HEK293 (cell line): Measurements from ENCODE around the gene PRKCA.

ENCODE experiments used
- CTCF ChIA-PET: fragments of 350-600 bp; formaldehyde crosslinking; extraction: SDS; loops from one replicate; lab custom pipeline; 2021; ENCODE audit warnings: antibody characterized with exemption; lab: Yijun Ruan, JAX
- POLR2A ChIA-PET: fragments of 300-600 bp; formaldehyde crosslinking; extraction: SDS; loops from one replicate; lab custom pipeline; 2020; ENCODE audit warnings: antibody characterized with exemption, inconsistent platforms; lab: Yijun Ruan, JAX
- H3K27ac ChIP-seq: fragments of 200-500 bp; sonication (Bioruptor generic); 2 replicates; pipeline ENCODE4 v1.5.1; 2014; ENCODE audit warnings: low read depth, low read length, control low read depth, inconsistent platforms; ENCODE audit errors: extremely low read depth
- H3K36me3 ChIP-seq, 2 experiments: fragments of 200-500 bp in 1 of 2; sonication (Bioruptor generic) in 1 of 2; 1 replicate in 1 of 2; 2 replicates in 1 of 2; pipeline ENCODE4 v1.5.1; 2014 to 2017; ENCODE audit warnings: inconsistent platforms in 2 of 2, low read length in 2 of 2; ENCODE audit not compliant: control insufficient read depth in 2 of 2, insufficient read depth in 1 of 2
- H3K4me1 ChIP-seq: fragments of 200-500 bp; sonication (Bioruptor generic); 2 replicates; pipeline ENCODE4 v1.5.1; 2014; ENCODE audit warnings: mild to moderate bottlenecking, low read length, inconsistent platforms; ENCODE audit not compliant: control insufficient read depth, insufficient read depth
- H3K4me3 ChIP-seq: 2 replicates; pipeline ENCODE4 v1.5.1; 2011; ENCODE audit warnings: low read depth, mild to moderate bottlenecking, control low read depth, low read length, moderate library complexity
- H3K9me3 ChIP-seq: fragments of 200-500 bp; sonication (Bioruptor generic); 2 replicates; pipeline ENCODE4 v1.5.1; 2014; ENCODE audit warnings: low read depth, low read length, inconsistent platforms; ENCODE audit not compliant: control insufficient read depth, insufficient read depth
- CTCF ChIP-seq: fragments of 450-650 bp; formaldehyde crosslinking; IDR thresholded peaks from 2 replicates; pipeline ENCODE4 v1.5.1; 2016; ENCODE audit warnings: missing biosample characterization, missing genetic modification characterization
- HOXC10 ChIP-seq: sonication (generic); formaldehyde crosslinking; IDR thresholded peaks from 2 replicates; pipeline ENCODE4 v1.8.1; 2023; ENCODE audit warnings: mild to moderate bottlenecking, missing genetic modification reagents
- IKZF3 ChIP-seq: fragments of 450-650 bp; IDR thresholded peaks from 2 replicates; pipeline ENCODE4 v1.5.0; 2018; ENCODE audit warnings: missing biosample characterization, mild to moderate bottlenecking, missing genetic modification characterization, moderate library complexity
- KLF10 ChIP-seq: fragments of 450-650 bp; IDR thresholded peaks from 2 replicates; pipeline ENCODE4 v1.5.1; 2018; ENCODE audit warnings: missing biosample characterization, mild to moderate bottlenecking, missing genetic modification characterization
- KLF9 ChIP-seq: fragments of 450-650 bp; formaldehyde crosslinking; IDR thresholded peaks from 2 replicates; pipeline ENCODE4 v1.5.1; 2016; ENCODE audit warnings: missing biosample characterization, missing genetic modification characterization, low read depth
- MZF1 ChIP-seq: fragments of 450-650 bp; formaldehyde crosslinking; IDR thresholded peaks from 2 replicates; pipeline ENCODE4 v1.5.1; 2017; ENCODE audit warnings: missing biosample characterization, missing genetic modification characterization, borderline replicate concordance
- OVOL3 ChIP-seq: fragments of 450-650 bp; formaldehyde crosslinking; IDR thresholded peaks from 2 replicates; pipeline ENCODE4 v1.5.1; 2016; ENCODE audit warnings: missing biosample characterization, missing genetic modification characterization
- RBAK ChIP-seq: fragments of 450-650 bp; formaldehyde crosslinking; IDR thresholded peaks from 2 replicates; pipeline ENCODE4 v1.5.1; 2016; ENCODE audit warnings: missing biosample characterization, missing genetic modification characterization
- SETDB1 ChIP-seq: IDR thresholded peaks from one replicate; pipeline ENCODE4 v1.6.1; 2017; ENCODE audit warnings: mild to moderate bottlenecking, low read length, moderate library complexity, mixed read lengths; ENCODE audit not compliant: insufficient read length
- TSHZ1 ChIP-seq: fragments of 450-650 bp; formaldehyde crosslinking; IDR thresholded peaks from 2 replicates; pipeline ENCODE4 v1.5.1; 2016; ENCODE audit warnings: missing biosample characterization, missing genetic modification characterization, borderline replicate concordance
- YY2 ChIP-seq: fragments of 450-650 bp; formaldehyde crosslinking; IDR thresholded peaks from 2 replicates; pipeline ENCODE4 v1.5.1; 2016; ENCODE audit warnings: missing biosample characterization, missing genetic modification characterization
- ZFHX2 ChIP-seq: fragments of 450-650 bp; formaldehyde crosslinking; conservative IDR thresholded peaks from 2 replicates; pipeline ENCODE4 v1.5.1; 2016; ENCODE audit warnings: missing biosample characterization, missing genetic modification characterization
- ZNF211 ChIP-seq: fragments of 450-650 bp; formaldehyde crosslinking; IDR thresholded peaks from 2 replicates; pipeline ENCODE4 v1.5.1; 2016; ENCODE audit warnings: low read depth, missing biosample characterization, missing genetic modification characterization
- ZNF280C ChIP-seq: fragments of 450-650 bp; formaldehyde crosslinking; IDR thresholded peaks from 2 replicates; pipeline ENCODE4 v1.5.1; 2016; ENCODE audit warnings: missing biosample characterization, missing genetic modification characterization
- ZNF280D ChIP-seq: fragments of 450-650 bp; formaldehyde crosslinking; IDR thresholded peaks from 2 replicates; pipeline ENCODE4 v1.5.1; 2016; ENCODE audit warnings: missing biosample characterization, missing genetic modification characterization
- ZNF311 ChIP-seq: fragments of 450-650 bp; formaldehyde crosslinking; IDR thresholded peaks from 2 replicates; pipeline ENCODE4 v1.5.1; 2017; ENCODE audit warnings: missing biosample characterization, missing genetic modification characterization, borderline replicate concordance
- ZNF354C ChIP-seq: fragments of 450-650 bp; formaldehyde crosslinking; IDR thresholded peaks from 2 replicates; pipeline ENCODE4 v1.5.1; 2016; ENCODE audit warnings: missing biosample characterization, missing genetic modification characterization, low read depth, borderline replicate concordance
- ZNF394 ChIP-seq: fragments of 450-650 bp; formaldehyde crosslinking; IDR thresholded peaks from 2 replicates; pipeline ENCODE4 v1.5.1; 2016; ENCODE audit warnings: missing biosample characterization, missing genetic modification characterization, mild to moderate bottlenecking, moderate library complexity, borderline replicate concordance
- ZNF610 ChIP-seq: fragments of 450-650 bp; formaldehyde crosslinking; IDR thresholded peaks from 2 replicates; pipeline ENCODE4 v1.5.1; 2016; ENCODE audit warnings: missing biosample characterization, missing genetic modification characterization, borderline replicate concordance
- ZNF707 ChIP-seq: fragments of 450-650 bp; formaldehyde crosslinking; IDR thresholded peaks from 2 replicates; pipeline ENCODE4 v1.5.1; 2016; ENCODE audit warnings: missing biosample characterization, missing genetic modification characterization
- ZNF747 ChIP-seq: fragments of 450-650 bp; formaldehyde crosslinking; IDR thresholded peaks from 2 replicates; pipeline ENCODE4 v1.5.1; 2016; ENCODE audit warnings: missing biosample characterization, missing genetic modification characterization
- ZNF776 ChIP-seq: fragments of 450-650 bp; formaldehyde crosslinking; IDR thresholded peaks from 2 replicates; pipeline ENCODE4 v1.5.0; 2017; ENCODE audit warnings: missing biosample characterization, missing genetic modification characterization, borderline replicate concordance
- ZNF792 ChIP-seq: fragments of 450-650 bp; formaldehyde crosslinking; IDR thresholded peaks from 2 replicates; pipeline ENCODE4 v1.5.1; 2016; ENCODE audit warnings: missing biosample characterization, missing genetic modification characterization
- ZSCAN4 ChIP-seq: fragments of 450-650 bp; formaldehyde crosslinking; IDR thresholded peaks from 2 replicates; pipeline ENCODE4 v1.5.1; 2017; ENCODE audit warnings: missing biosample characterization, missing genetic modification characterization

Gene PRKCA

GRCh38 chr17:66414561-66415175 is 112.3 kb downstream of the PRKCA start (continued):
- no peak for TF ChIP-seq CTCF (tag by site-specific recombination)
- TF ChIP-seq KLF9 = no peak
- no peak for TF ChIP-seq ZNF354C (tag by site-specific recombination)
- TF ChIP-seq ZNF776 (tag by site-specific recombination) = no peak
- no peak for TF ChIP-seq KLF10
- no peak for TF ChIP-seq ZNF707 (tag by site-specific recombination)
- no peak for TF ChIP-seq ZNF211
- no peak for TF ChIP-seq ZNF747 (tag by site-specific recombination)
- no peak for TF ChIP-seq ZFHX2 (tag by site-specific recombination)
- TF ChIP-seq ZSCAN4 (tag by site-specific recombination) = no peak
- TF ChIP-seq ZNF792 (tag by site-specific recombination) = no peak
- no peak for TF ChIP-seq TSHZ1 (tag by site-specific recombination)

GRCh38 chr17:66415366-66416206 is 113.2 kb downstream of the PRKCA start:
- Histone ChIP-seq H3K4me3 (no peak overlapping the region), H3K9me3 (no peaks in the 10 kb centered on the region), H3K36me3 (no peaks in the 10 kb centered on the region), H3K27ac (no peak overlapping the region), H3K4me1 (no peaks in the 10 kb centered on the region)
- POLR2A ChIA-PET = no interaction called here
- CTCF ChIA-PET = interaction anchor here (0.6 to 1.3 kb wide), 4 partner anchors 8 to 1783 kb away, joined by 3 to 5 read pairs (median 3); no protein-coding TSS in a partner anchor
- TF ChIP-seq IKZF3 (tag by site-specific recombination) (no peak), ZNF280C (no peak), RBAK (no peak), ZNF610 (no peak), SETDB1 (no peak), ZNF311 (tag by site-specific recombination) (no peak), YY2 (tag by site-specific recombination) (no peak), ZNF280D (no peak), ZNF394 (no peak), OVOL3 (tag by site-specific recombination) (no peak), MZF1 (tag by site-specific recombination) (no peak), HOXC10 (CRISPR knock-in tag) (no peak)
